Trophoblast cell (in vitro differentiated cells and primary cell): ENCODE measurements around the gene METTL21A.
A peak's percentile ranks its signal among the peaks of the same experiment; 100 is the strongest.

Experiments used
- DNase-seq, 2 donors: peaks; one replicate each; pipeline ENCODE4 v3.0.0-alpha.2; 2016
- H2AFZ ChIP-seq: 2 replicates; pipeline ENCODE4 v1.6.1; 2013; ENCODE audit warnings: low read length, moderate library complexity, mild to moderate bottlenecking; ENCODE audit not compliant: insufficient read depth, poor library complexity
- H2AK5ac ChIP-seq: 2 replicates; pipeline ENCODE4 v1.6.1; 2013; ENCODE audit warnings: mild to moderate bottlenecking, low read length
- H2BK120ac ChIP-seq: 2 replicates; pipeline ENCODE4 v1.6.1; 2013; ENCODE audit warnings: low read length, mild to moderate bottlenecking, moderate library complexity; ENCODE audit not compliant: insufficient read depth, poor library complexity
- H2BK12ac ChIP-seq: 2 replicates; pipeline ENCODE4 v1.6.1; 2013; ENCODE audit warnings: mild to moderate bottlenecking, low read length, moderate library complexity
- H2BK5ac ChIP-seq: 2 replicates; pipeline ENCODE4 v1.6.1; 2013; ENCODE audit warnings: low read length, low read depth, moderate library complexity, mild to moderate bottlenecking; ENCODE audit not compliant: poor library complexity
- H3K14ac ChIP-seq: 2 replicates; pipeline ENCODE4 v1.6.1; 2013; ENCODE audit warnings: mild to moderate bottlenecking, low read length
- H3K18ac ChIP-seq: 2 replicates; pipeline ENCODE4 v1.6.1; 2013; ENCODE audit warnings: mild to moderate bottlenecking, low read length
- H3K23ac ChIP-seq: 2 replicates; pipeline ENCODE4 v1.6.1; 2013; ENCODE audit warnings: low read length
- H3K27ac ChIP-seq: 2 replicates; pipeline ENCODE4 v1.5.1; 2013; ENCODE audit warnings: low read depth, mild to moderate bottlenecking, inconsistent platforms, low read length, moderate library complexity
- H3K27me3 ChIP-seq: 2 replicates; pipeline ENCODE4 v1.6.1; 2013; ENCODE audit warnings: inconsistent platforms, mild to moderate bottlenecking, low read length, moderate library complexity; ENCODE audit not compliant: insufficient read depth
- H3K36me3 ChIP-seq, 2 experiments: 1 replicate in 1 of 2; 2 replicates in 1 of 2; pipeline ENCODE4 v1.6.1; 2013; ENCODE audit warnings: low read length in 2 of 2, mild to moderate bottlenecking in 2 of 2, moderate library complexity in 1 of 2; ENCODE audit not compliant: insufficient read depth in 2 of 2, control insufficient read depth in 1 of 2
- H3K4ac ChIP-seq: 2 replicates; pipeline ENCODE4 v1.6.1; 2013; ENCODE audit warnings: low read depth, mild to moderate bottlenecking, low read length, moderate library complexity
- H3K4me1 ChIP-seq, 2 experiments: 1 replicate in 1 of 2; 2 replicates in 1 of 2; pipeline ENCODE4 v1.6.1; 2013; ENCODE audit warnings: low read length in 2 of 2, mild to moderate bottlenecking in 2 of 2, moderate library complexity in 1 of 2; ENCODE audit not compliant: insufficient read depth in 2 of 2, control insufficient read depth in 1 of 2
- H3K4me2 ChIP-seq: 2 replicates; pipeline ENCODE4 v1.6.1; 2013; ENCODE audit warnings: inconsistent platforms, mild to moderate bottlenecking, low read length, moderate library complexity
- H3K4me3 ChIP-seq: 2 replicates; pipeline ENCODE4 v1.5.1; 2013; ENCODE audit warnings: mild to moderate bottlenecking, low read depth, low read length, inconsistent platforms
- H3K79me1 ChIP-seq: one replicate; pipeline ENCODE4 v1.6.1; 2013; ENCODE audit warnings: low read length
- H3K79me2 ChIP-seq: 2 replicates; pipeline ENCODE4 v1.6.1; 2013; ENCODE audit warnings: low read length, mild to moderate bottlenecking; ENCODE audit not compliant: control insufficient read depth, insufficient read depth, poor library complexity
- H3K9ac ChIP-seq: 2 replicates; pipeline ENCODE4 v1.6.1; 2013; ENCODE audit warnings: mild to moderate bottlenecking, low read length
- H3K9me3 ChIP-seq: 2 replicates; pipeline ENCODE4 v1.6.1; 2013; ENCODE audit warnings: low read depth, mild to moderate bottlenecking, control low read depth, inconsistent platforms, low read length; ENCODE audit not compliant: insufficient read depth
- H4K12ac ChIP-seq: 2 replicates; pipeline ENCODE4 v1.6.1; 2013; ENCODE audit warnings: low read depth, mild to moderate bottlenecking, low read length, moderate library complexity
- H4K8ac ChIP-seq: 2 replicates; pipeline ENCODE4 v1.6.1; 2013; ENCODE audit warnings: low read depth, mild to moderate bottlenecking, low read length, moderate library complexity
- H4K91ac ChIP-seq: one replicate; pipeline ENCODE4 v1.6.1; 2013; ENCODE audit warnings: low read depth, mild to moderate bottlenecking, low read length, moderate library complexity
- WGBS: extraction: QIAGEN DNeasy Blood & Tissue Kit; methylation state at CpG from one replicate; pipeline ENCODE4 v1.1.7; 2013; ENCODE audit warnings: missing lambda C conversion rate; ENCODE audit not compliant: insufficient read length, insufficient coverage; ENCODE audit errors: extremely low coverage; 5-methylcytosine and 5-hydroxymethylcytosine counted together

METTL21A gene

DNA sequence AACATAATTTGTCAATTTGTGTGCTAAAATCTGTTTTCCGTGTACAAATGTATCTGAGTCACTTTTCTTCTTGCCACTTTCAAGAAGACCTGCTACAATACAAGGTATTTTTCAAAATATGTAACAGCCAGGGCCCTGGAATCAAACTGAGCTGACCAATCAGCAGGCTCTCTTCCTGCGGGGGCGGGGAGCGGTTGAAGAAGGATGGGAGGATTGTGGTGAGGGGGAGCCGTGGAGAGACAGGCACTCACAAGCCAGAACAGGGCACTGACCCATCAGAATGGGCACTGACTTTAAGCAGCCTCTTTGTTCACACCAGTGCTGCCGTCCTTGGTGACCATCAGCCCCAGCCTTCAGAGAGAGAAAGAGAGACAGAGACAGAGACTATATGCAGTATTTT, 45.7 kb upstream of the METTL21A start:
- Histone ChIP-seq H2AFZ (no peak overlapping the region), H3K4ac (no peak overlapping the region), H3K9me3 (no peaks in the 10 kb centered on the region), H3K36me3 (no peaks in the 10 kb centered on the region), H4K8ac (no peak overlapping the region), H2AK5ac (no peak overlapping the region), H3K27ac (no peak overlapping the region), H3K9ac (no peak overlapping the region), H2BK12ac (no peak overlapping the region), H4K12ac (no peak overlapping the region), H3K4me3 (no peak overlapping the region), H3K18ac (no peak overlapping the region), H3K27me3 (no peaks in the 10 kb centered on the region), H3K23ac (no peak overlapping the region), H4K91ac (no peak overlapping the region), H3K79me1 (no peaks in the 10 kb centered on the region), H3K79me2 (no peaks in the 10 kb centered on the region), H3K4me1 (no peaks in the 10 kb centered on the region), H3K4me2 (no peak overlapping the region), H2BK5ac (no peak overlapping the region), H3K14ac (no peak overlapping the region), H2BK120ac (no peak overlapping the region)
- WGBS = no CpG with 5 or more reads among the region's 6 CpGs
- DNase-seq = no peak

DNA sequence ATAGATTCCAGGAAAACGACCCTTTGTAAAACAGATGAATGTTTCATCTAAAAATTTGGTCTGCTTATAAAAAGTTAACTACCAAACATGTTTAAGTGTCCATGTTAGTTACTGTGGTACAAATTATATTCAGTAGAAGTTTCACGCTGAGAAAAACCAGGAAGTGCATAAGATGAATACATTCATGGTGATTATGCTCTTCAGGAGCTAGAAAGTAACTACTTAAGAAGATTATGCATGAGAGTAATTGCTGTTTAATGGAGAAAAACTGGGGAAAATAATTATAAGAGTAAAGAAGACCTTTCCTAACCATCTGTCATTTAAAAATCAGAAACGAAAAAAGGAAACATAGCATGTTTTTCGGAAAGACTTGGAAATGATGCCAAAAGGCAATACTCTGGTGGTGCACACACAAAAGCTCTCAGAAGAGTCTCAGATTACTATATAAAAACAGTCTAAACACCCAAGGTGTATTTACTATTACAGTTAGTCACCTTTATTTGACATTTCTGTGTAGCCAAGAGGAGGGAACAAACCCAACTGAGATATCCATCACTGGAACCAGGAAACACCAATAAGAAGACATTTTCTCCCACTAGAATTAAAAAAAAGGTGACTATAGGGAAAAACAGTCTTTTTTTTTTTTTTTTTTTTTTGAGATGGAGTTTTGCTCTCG, 38.8 kb upstream of the METTL21A start:
- Histone ChIP-seq H3K14ac (no peak overlapping the region), H3K4me3 (no peak overlapping the region), H2BK12ac (no peak overlapping the region), H3K27ac (no peak overlapping the region), H3K4me1 (peaks cover 2 to 3% of the 10 kb centered on the region in 2 experiments), H3K23ac (no peak overlapping the region), H4K91ac (no peak overlapping the region), H3K4me2 (no peak overlapping the region), H3K18ac (no peak overlapping the region), H2AFZ (no peak overlapping the region), H3K79me2 (no peaks in the 10 kb centered on the region), H3K36me3 (no peaks in the 10 kb centered on the region), H4K8ac (no peak overlapping the region), H3K79me1 (peaks cover 3% of the 10 kb centered on the region), H3K27me3 (no peaks in the 10 kb centered on the region), H2BK5ac (no peak overlapping the region), H4K12ac (no peak overlapping the region), H2AK5ac (no peak overlapping the region), H2BK120ac (no peak overlapping the region), H3K4ac (no peak overlapping the region), H3K9me3 (no peaks in the 10 kb centered on the region), H3K9ac (no peak overlapping the region)
- no peak for DNase-seq
- no CpG with 5 or more reads among the region's 5 CpGs for WGBS

GRCh38 chr2:207662203-207662602, 37.0 kb upstream of the METTL21A start:
- Histone ChIP-seq H2AK5ac (no peak overlapping the region), H3K18ac (no peak overlapping the region), H2BK12ac (no peak overlapping the region), H2BK5ac (no peak overlapping the region), H3K9ac (no peak overlapping the region), H2AFZ (no peak overlapping the region), H3K4ac (no peak overlapping the region), H3K9me3 (no peaks in the 10 kb centered on the region), H3K4me2 (no peak overlapping the region), H2BK120ac (no peak overlapping the region), H4K12ac (no peak overlapping the region), H3K23ac (no peak overlapping the region), H3K14ac (no peak overlapping the region), H4K91ac (no peak overlapping the region), H3K4me3 (no peak overlapping the region), H3K4me1 (peaks cover 2 to 3% of the 10 kb centered on the region in 2 experiments), H3K79me1 (peaks cover 3% of the 10 kb centered on the region), H3K27ac (no peak overlapping the region), H3K79me2 (no peaks in the 10 kb centered on the region), H4K8ac (no peak overlapping the region), H3K27me3 (no peaks in the 10 kb centered on the region), H3K36me3 (no peaks in the 10 kb centered on the region)
- peak; percentile 31 to 42 for DNase-seq
- no CpG with 5 or more reads among the region's 2 CpGs for WGBS

GRCh38 chr2:207660994-207661393, 35.8 kb upstream of the METTL21A start:
- H3K4me3 ChIP-seq = no peak overlapping the region

More at GRCh38 chr2:207660994-207661393, 35.8 kb upstream of the METTL21A start:
- H2BK5ac ChIP-seq = no peak overlapping the region
- H2AK5ac ChIP-seq = no peak overlapping the region
- H3K4me2 ChIP-seq = no peak overlapping the region
- H3K4me1 ChIP-seq = peaks cover 2 to 3% of the 10 kb centered on the region in 2 experiments
- no peaks in the 10 kb centered on the region for H3K79me2 ChIP-seq
- H3K79me1 ChIP-seq = peaks cover 3% of the 10 kb centered on the region
- H3K9ac ChIP-seq = no peak overlapping the region
- no CpG with 5 or more reads among the region's 7 CpGs for WGBS
- H3K18ac ChIP-seq = no peak overlapping the region
- H2AFZ ChIP-seq = peak overlapping the region; percentile 38
- H4K91ac ChIP-seq = no peak overlapping the region
- no peak overlapping the region for H3K27ac ChIP-seq
- DNase-seq = peak in 1 of 2 donors; percentile 16
- H3K4ac ChIP-seq = no peak overlapping the region
- no peak overlapping the region for H2BK120ac ChIP-seq
- H3K9me3 ChIP-seq = no peaks in the 10 kb centered on the region
- H4K12ac ChIP-seq = no peak overlapping the region
- H3K14ac ChIP-seq = no peak overlapping the region
- peak overlapping the region; percentile 24 for H2BK12ac ChIP-seq
- H3K36me3 ChIP-seq = no peaks in the 10 kb centered on the region
- no peak overlapping the region for H4K8ac ChIP-seq
- no peaks in the 10 kb centered on the region for H3K27me3 ChIP-seq
- H3K23ac ChIP-seq = no peak overlapping the region
